Measurements from ENCODE around the gene HTR1A. TPM values are rescaled to one million over a fixed set of nuclear protein-coding genes. Genes with fewer than 3 reads are reported as not detected.

The HTR1A gene
- total RNA-seq, 1 donor = not detected

GRCh38 chr5:63911871-63912270 is 50.4 kb downstream of the HTR1A start:
- DNase-seq (ENCODE audit: low read depth) = no peak
- no peak for TF ChIP-seq CTCF (IDR thresholded peaks at IDR 0.05; ENCODE audit: insufficient read depth, low read length)
- no peak overlapping the region for H3K4me3 ChIP-seq (ENCODE audit: low read depth, low read length)

Other genes with a start within 250 kb of the HTR1A start
- 1.4 and 3.4 TPM in 2 replicates for gene RNF180, start 203.4 kb upstream of the HTR1A start, total RNA-seq (ENCODE audit: low replicate concordance)